B cell (primary cell): Measurements from ENCODE around the gene KCNE1. TPM values are rescaled to one million over a fixed set of nuclear protein-coding genes. Genes with fewer than 3 reads are reported as not detected.
A peak's percentile ranks its signal among the peaks of the same experiment; 100 is the strongest.

Experiments
- ATAC-seq: fragments of 200-7000 bp; cut with Tn5 transposase; one replicate; pipeline ENCODE4 v1.10.0; 2021; ENCODE audit warnings: low read depth, mild to moderate bottlenecking, moderate number of reproducible peaks, moderate library complexity
- CTCF ChIA-PET: fragments of 350-600 bp; sonication (Branson Sonifier 250); formaldehyde crosslinking; loops from one replicate; lab custom pipeline; 2021; ENCODE audit warnings: antibody characterized with exemption, inconsistent platforms; lab: Charles Lee
- POLR2A ChIA-PET: fragments of 350-600 bp; sonication (Branson Sonifier 250); formaldehyde crosslinking; loops from one replicate; lab custom pipeline; 2021; ENCODE audit warnings: antibody characterized with exemption; lab: Charles Lee
- DNase-seq: peaks from one replicate; pipeline ENCODE4 v3.0.0; 2013
- H2AFZ ChIP-seq: 2 replicates; pipeline ENCODE4 v1.6.1; 2012; ENCODE audit warnings: mild to moderate bottlenecking, low read depth, low read length; ENCODE audit not compliant: insufficient read depth, poor library complexity, severe bottlenecking
- H3K27ac ChIP-seq, 2 donors: 1 replicate in 1 of 2; 2 replicates in 1 of 2; pipeline ENCODE4 v1.5.1; 2012 to 2013; ENCODE audit warnings: low read length in 2 of 2, mild to moderate bottlenecking in 2 of 2, moderate library complexity in 1 of 2
- H3K27me3 ChIP-seq, 4 experiments: fragments of 200-600 bp in 1 of 4; sonication (generic) in 1 of 4; replicated peaks in 1 of 4; 1 replicate in 2 of 4; 2 replicates in 2 of 4; pipeline versions ENCODE4 v1.6.1 to v1.7.0; 2013 to 2016; ENCODE audit warnings: low read length in 3 of 4, mild to moderate bottlenecking in 2 of 4, mixed read lengths in 1 of 4, moderate library complexity in 1 of 4; ENCODE audit not compliant: insufficient read depth in 4 of 4, control insufficient read depth in 3 of 4; ENCODE audit errors: control extremely low read depth in 1 of 4
- H3K36me3 ChIP-seq, 2 experiments: replicated peaks in 1 of 2; 1 replicate in 1 of 2; 2 replicates in 1 of 2; pipeline versions ENCODE4 v1.6.1 to v1.7.1; 2013; ENCODE audit warnings: low read length in 1 of 2; ENCODE audit not compliant: insufficient read depth in 2 of 2, control insufficient read depth in 1 of 2; ENCODE audit errors: control extremely low read depth in 1 of 2, extremely low read depth in 1 of 2
- H3K4me1 ChIP-seq, 2 donors: fragments of 200-600 bp in 1 of 2; sonication (generic) in 1 of 2; 1 replicate in 1 of 2; 2 replicates in 1 of 2; pipeline versions ENCODE4 v1.5.1 to v1.6.1; 2013 to 2017; ENCODE audit warnings: low read length in 2 of 2; ENCODE audit not compliant: control insufficient read depth in 2 of 2, insufficient read depth in 2 of 2
- H3K4me2 ChIP-seq: replicated peaks from 2 replicates; pipeline ENCODE3; 2012; ENCODE audit warnings: mild to moderate bottlenecking, low read depth, low read length; ENCODE audit not compliant: poor library complexity, severe bottlenecking
- H3K4me3 ChIP-seq, 5 experiments: fragments of 200-600 bp in 1 of 5; sonication (generic) in 1 of 5; 1 replicate in 3 of 5; 2 replicates in 2 of 5; pipeline versions ENCODE4 v1.5.1 to v1.7.0; 2011 to 2016; ENCODE audit warnings: low read length in 4 of 5, mild to moderate bottlenecking in 4 of 5, low read depth in 2 of 5, control low read depth in 1 of 5, moderate library complexity in 1 of 5; ENCODE audit not compliant: insufficient read depth in 1 of 5; ENCODE audit errors: control extremely low read depth in 1 of 5, extremely low read depth in 1 of 5
- H3K79me2 ChIP-seq: fragments of 200-600 bp; sonication (generic); one replicate; pipeline ENCODE4 v1.6.0; 2016; ENCODE audit warnings: low read length; ENCODE audit not compliant: control insufficient read depth, insufficient read depth
- H3K9ac ChIP-seq: fragments of 200-600 bp; sonication (generic); 2 replicates; pipeline ENCODE4 v1.6.1; 2017; ENCODE audit warnings: mild to moderate bottlenecking, low read length, moderate library complexity
- H3K9me3 ChIP-seq, 3 donors: one replicate each; pipeline versions ENCODE4 v1.6.1 to v1.7.1; 2013; ENCODE audit warnings: low read length in 2 of 3; ENCODE audit not compliant: control insufficient read depth in 2 of 3, insufficient read depth in 1 of 3; ENCODE audit errors: control extremely low read depth in 1 of 3
- H4K20me1 ChIP-seq: 2 replicates; pipeline ENCODE4 v1.6.0; 2012; ENCODE audit warnings: mild to moderate bottlenecking, low read length; ENCODE audit not compliant: insufficient read depth, control insufficient read depth, poor library complexity, severe bottlenecking
- H3K27ac Mint-ChIP-seq: one replicate; pipeline ENCODE4 v1.8.0; 2021; ENCODE audit warnings: mixed read lengths
- H3K27me3 Mint-ChIP-seq: one replicate; pipeline ENCODE4 v1.8.0; 2021; ENCODE audit warnings: mixed read lengths
- H3K4me1 Mint-ChIP-seq: one replicate; pipeline ENCODE4 v1.8.0; 2021; ENCODE audit warnings: mixed read lengths
- H3K4me3 Mint-ChIP-seq: one replicate; pipeline ENCODE4 v1.8.0; 2021; ENCODE audit warnings: mixed read lengths
- H3K9me3 Mint-ChIP-seq: one replicate; pipeline ENCODE4 v1.8.0; 2022; ENCODE audit warnings: mixed read lengths; ENCODE audit not compliant: insufficient read depth
- EZH2 ChIP-seq: IDR thresholded peaks from 2 replicates; pipeline ENCODE4 v1.6.1; 2012; ENCODE audit warnings: borderline replicate concordance, low read depth, mild to moderate bottlenecking, moderate library complexity, low read length; ENCODE audit not compliant: insufficient read depth, poor library complexity, severe bottlenecking
- WGBS: methylation state at CpG from one replicate; pipeline ENCODE4 v1.1.5; 2013; ENCODE audit warnings: missing lambda C conversion rate; ENCODE audit not compliant: insufficient coverage; 5-methylcytosine and 5-hydroxymethylcytosine counted together
- intact Hi-C: fragments of 100-400 bp; cut with micrococcal nuclease; formaldehyde crosslinking; loops from one replicate; pipeline ENCODE4 v1.10.0; 2022
- polyA plus RNA-seq: library from polyadenylated mRNA; depleted of rRNA; stranded (reverse); fragments of >200 nt; gene quantifications from 2 replicates; pipeline ENCODE4 v1.2.3, GENCODE V29; 2012
- total RNA-seq, 2 donors: library from RNA; stranded (reverse); fragments of 120-200 nt in 1 of 2; gene quantifications; 1 replicate in 1 of 2; 2 replicates in 1 of 2; pipeline versions ENCODE4 v1.2.3 to v1.2.4, GENCODE V29; 2013 to 2022
- TF ChIP-seq, protein P1 (sequence below): fragments of 200-600 bp; IDR thresholded peaks from one replicate; pipeline ENCODE4 v1.8.0; 2022; ENCODE audit warnings: antibody characterized with exemption, mild to moderate bottlenecking

The KCNE1 gene
- total and polyA plus RNA-seq, 2 donors (not counting 1 experiment from before 2014, with no cell fraction given): 0.10 to 0.17 TPM

DNA sequence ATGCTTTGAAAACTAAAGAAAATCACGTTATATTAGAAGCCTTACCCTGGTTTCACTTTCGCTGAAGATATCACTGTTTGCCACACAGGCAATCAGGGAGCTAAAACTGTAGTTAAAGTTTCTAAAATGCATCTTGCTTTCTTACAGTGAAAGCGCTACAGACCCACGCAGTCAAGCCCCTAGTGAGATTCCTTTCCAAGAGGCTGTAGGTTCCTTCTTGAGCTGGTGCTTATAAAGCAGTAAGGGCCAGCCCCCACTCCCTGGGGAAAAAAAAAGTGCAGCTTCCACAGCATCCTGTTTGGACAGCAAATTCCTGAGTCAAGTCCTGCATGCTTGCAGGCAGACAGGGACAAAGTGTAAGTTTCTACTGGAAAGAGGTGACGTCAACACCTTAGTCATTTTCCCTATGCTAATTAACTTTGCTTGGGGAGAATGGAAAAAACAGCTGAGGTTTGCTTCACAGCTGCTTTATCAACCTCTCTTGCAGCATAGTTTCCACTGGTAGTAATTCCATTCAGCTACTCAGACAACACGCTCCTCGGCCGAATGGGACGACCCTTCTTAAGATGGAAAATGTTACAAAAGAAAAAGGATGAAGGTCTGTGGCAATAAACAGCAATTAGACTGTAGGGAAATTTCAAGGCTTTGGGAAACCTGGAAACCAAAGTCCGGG lies 14.7 kb upstream of the KCNE1 start:
- ChIA-PET CTCF (interaction anchor here (1.0 to 1.1 kb wide), 2 partner anchors 9 to 179 kb away, joined by 3 read pairs; no protein-coding TSS in a partner anchor), POLR2A (no interaction called here)
- ATAC-seq (no peak), DNase-seq (no peak)
- Histone ChIP-seq H3K4me1 (peaks cover 0 to 7% of the 10 kb centered on the region in 2 donors), H3K4me2 (peak overlapping the region; percentile 40), H3K36me3 (no peaks in the 10 kb centered on the region), H3K9me3 (no peaks in the 10 kb centered on the region), H3K27me3 (no peaks in the 10 kb centered on the region), H3K9ac (peak overlapping the region; percentile 44), H4K20me1 (no peaks in the 10 kb centered on the region), H3K4me3 (peak overlapping the region in 1 of 5 experiments; percentile 30), H2AFZ (peak overlapping the region; percentile 26), H3K27ac (no peak overlapping the region), H3K79me2 (no peaks in the 10 kb centered on the region)
- H3K4me3 Mint-ChIP-seq: peak overlapping the region; percentile 37
- no peaks in the 10 kb centered on the region for H3K9me3 Mint-ChIP-seq
- no peak overlapping the region for H3K27ac Mint-ChIP-seq
- H3K4me1 Mint-ChIP-seq: peaks cover 7% of the 10 kb centered on the region
- 38% methylated on average over 6 of the region's 10 CpGs for WGBS
- no peaks in the 10 kb centered on the region for H3K27me3 Mint-ChIP-seq
- intact Hi-C loops: no loop called here
- TF ChIP-seq, protein P1, sequence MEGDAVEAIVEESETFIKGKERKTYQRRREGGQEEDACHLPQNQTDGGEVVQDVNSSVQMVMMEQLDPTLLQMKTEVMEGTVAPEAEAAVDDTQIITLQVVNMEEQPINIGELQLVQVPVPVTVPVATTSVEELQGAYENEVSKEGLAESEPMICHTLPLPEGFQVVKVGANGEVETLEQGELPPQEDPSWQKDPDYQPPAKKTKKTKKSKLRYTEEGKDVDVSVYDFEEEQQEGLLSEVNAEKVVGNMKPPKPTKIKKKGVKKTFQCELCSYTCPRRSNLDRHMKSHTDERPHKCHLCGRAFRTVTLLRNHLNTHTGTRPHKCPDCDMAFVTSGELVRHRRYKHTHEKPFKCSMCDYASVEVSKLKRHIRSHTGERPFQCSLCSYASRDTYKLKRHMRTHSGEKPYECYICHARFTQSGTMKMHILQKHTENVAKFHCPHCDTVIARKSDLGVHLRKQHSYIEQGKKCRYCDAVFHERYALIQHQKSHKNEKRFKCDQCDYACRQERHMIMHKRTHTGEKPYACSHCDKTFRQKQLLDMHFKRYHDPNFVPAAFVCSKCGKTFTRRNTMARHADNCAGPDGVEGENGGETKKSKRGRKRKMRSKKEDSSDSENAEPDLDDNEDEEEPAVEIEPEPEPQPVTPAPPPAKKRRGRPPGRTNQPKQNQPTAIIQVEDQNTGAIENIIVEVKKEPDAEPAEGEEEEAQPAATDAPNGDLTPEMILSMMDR: no peak
- TF ChIP-seq EZH2: no peak

DNA sequence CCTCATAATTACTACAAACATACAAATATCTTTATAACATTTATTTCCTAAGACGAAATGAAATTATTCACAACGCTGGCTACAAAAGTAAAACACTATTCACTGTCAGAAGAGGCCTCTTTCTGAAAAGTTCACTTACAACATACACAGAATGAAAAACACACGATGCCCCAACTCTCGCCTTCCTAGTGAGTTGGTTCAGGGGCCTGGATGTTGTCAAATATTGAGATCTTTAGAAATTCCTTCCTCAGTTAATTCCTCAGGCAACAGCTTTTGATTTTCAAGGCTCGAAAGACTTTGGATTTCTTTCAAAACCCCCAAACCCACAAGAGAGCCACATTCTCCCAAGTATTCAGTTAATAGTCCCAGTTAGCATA lies 14.2 kb upstream of the KCNE1 start:
- H3K9ac ChIP-seq: peak overlapping the region; percentile 44
- ATAC-seq: no peak
- no peak overlapping the region for H3K27ac Mint-ChIP-seq
- 50% methylated on average over 2 of the region's 5 CpGs for WGBS
- H3K79me2 ChIP-seq: no peaks in the 10 kb centered on the region
- peak overlapping the region in 1 of 5 experiments; percentile 30 for H3K4me3 ChIP-seq
- no peak for DNase-seq
- peak overlapping the region; percentile 26 for H2AFZ ChIP-seq
- ChIA-PET CTCF (interaction anchor here (1.0 to 1.1 kb wide), 2 partner anchors 8 to 178 kb away, joined by 3 read pairs; no protein-coding TSS in a partner anchor), POLR2A (no interaction called here)
- peak overlapping the region; percentile 37 for H3K4me3 Mint-ChIP-seq
- H3K4me1 Mint-ChIP-seq: peaks cover 7% of the 10 kb centered on the region
- no peaks in the 10 kb centered on the region for H3K36me3 ChIP-seq
- H3K4me1 ChIP-seq: peaks cover 0 to 7% of the 10 kb centered on the region in 2 donors
- intact Hi-C loops: no loop called here
- no peaks in the 10 kb centered on the region for H3K27me3 ChIP-seq
- H3K9me3 ChIP-seq: no peaks in the 10 kb centered on the region
- H3K27ac ChIP-seq: no peak overlapping the region
- TF ChIP-seq, protein P1: no peak
- no peak for TF ChIP-seq EZH2
- no peaks in the 10 kb centered on the region for H4K20me1 ChIP-seq
- peak overlapping the region; percentile 40 for H3K4me2 ChIP-seq
- H3K27me3 Mint-ChIP-seq: no peaks in the 10 kb centered on the region
- no peaks in the 10 kb centered on the region for H3K9me3 Mint-ChIP-seq
